IMR-90 (cell line): ENCODE results near the gene RHBDD1. TPM values are rescaled to one million over a fixed set of nuclear protein-coding genes. Genes with fewer than 3 reads are reported as not detected.

Source experiments
- ATAC-seq: fragments of 200-7000 bp; cut with Tn5 transposase; 2 replicates; pipeline ENCODE4 v1.9.1; 2020; ENCODE audit warnings: low read depth, mild to moderate bottlenecking, moderate library complexity
- BruUV-seq: library from RNA; stranded (reverse); fragments of 400-500 nt; replicated peaks from 2 replicates; lab custom pipeline; 2021; lab: Mats Ljungman, UMichigan
- CTCF ChIA-PET: fragments of 300-600 bp; formaldehyde crosslinking; extraction: SDS; loops from one replicate; lab custom pipeline; 2021; ENCODE audit warnings: antibody characterized with exemption; lab: Yijun Ruan, JAX
- POLR2A ChIA-PET: fragments of 300-600 bp; sonication (Branson Sonifier 250); formaldehyde crosslinking; loops from one replicate; lab custom pipeline; 2022; ENCODE audit warnings: antibody characterized with exemption; ENCODE audit not compliant: unreplicated experiment; lab: Charles Lee
- DNase-seq: peaks from one replicate; pipeline ENCODE4 v3.0.0; 2013
- H2AFZ ChIP-seq: replicated peaks from 2 replicates; pipeline ENCODE3; 2013; ENCODE audit warnings: low read length, mild to moderate bottlenecking; ENCODE audit not compliant: poor library complexity
- H2AK5ac ChIP-seq: 2 replicates; pipeline ENCODE4 v1.6.1; 2013; ENCODE audit warnings: low read depth, low read length, inconsistent platforms
- H2AK9ac ChIP-seq: replicated peaks from 2 replicates; pipeline ENCODE3; 2013; ENCODE audit warnings: mild to moderate bottlenecking, low read depth, low read length, moderate library complexity; ENCODE audit not compliant: poor library complexity
- H2BK120ac ChIP-seq: 2 replicates; pipeline ENCODE4 v1.6.1; 2013; ENCODE audit warnings: low read depth, low read length, inconsistent platforms
- H2BK15ac ChIP-seq: 3 replicates; pipeline ENCODE4 v1.6.1; 2013; ENCODE audit warnings: low read depth, low read length, inconsistent platforms
- H2BK20ac ChIP-seq: 2 replicates; pipeline ENCODE4 v1.6.1; 2013; ENCODE audit warnings: low read depth, mild to moderate bottlenecking, inconsistent platforms, low read length, moderate library complexity
- H2BK5ac ChIP-seq: 2 replicates; pipeline ENCODE4 v1.6.1; 2013; ENCODE audit warnings: mild to moderate bottlenecking, low read depth, low read length, inconsistent platforms; ENCODE audit not compliant: poor library complexity, severe bottlenecking
- H3K14ac ChIP-seq: replicated peaks from 2 replicates; pipeline ENCODE4 v1.6.1; 2013; ENCODE audit warnings: low read depth, low read length, inconsistent platforms
- H3K18ac ChIP-seq: 2 replicates; pipeline ENCODE4 v1.6.1; 2013; ENCODE audit warnings: low read depth, low read length, control low read depth
- H3K23ac ChIP-seq: 2 replicates; pipeline ENCODE4 v1.6.1; 2013; ENCODE audit warnings: low read depth, low read length, inconsistent platforms
- H3K27ac ChIP-seq: 2 replicates; pipeline ENCODE4 v1.5.1; 2013; ENCODE audit warnings: mild to moderate bottlenecking, control low read depth, low read length; ENCODE audit not compliant: insufficient read depth
- H3K27me3 ChIP-seq: 2 replicates; pipeline ENCODE4 v1.6.1; 2013; ENCODE audit warnings: low read length; ENCODE audit not compliant: control insufficient read depth, insufficient read depth
- H3K36me3 ChIP-seq: 2 replicates; pipeline ENCODE4 v1.6.1; 2013; ENCODE audit warnings: low read length, mixed read lengths; ENCODE audit not compliant: control insufficient read depth, insufficient read depth
- H3K4ac ChIP-seq: 2 replicates; pipeline ENCODE4 v1.6.1; 2013; ENCODE audit warnings: low read depth, low read length, inconsistent platforms
- H3K4me1 ChIP-seq: 2 replicates; pipeline ENCODE4 v1.6.1; 2013; ENCODE audit warnings: low read length, mixed read lengths; ENCODE audit not compliant: control insufficient read depth, insufficient read depth
- H3K4me2 ChIP-seq: 2 replicates; pipeline ENCODE4 v1.6.1; 2013; ENCODE audit warnings: low read depth, mild to moderate bottlenecking, control low read depth, low read length, moderate library complexity
- H3K4me3 ChIP-seq: 2 replicates; pipeline ENCODE4 v1.5.1; 2013; ENCODE audit warnings: low read depth, mild to moderate bottlenecking, control low read depth, low read length, moderate library complexity; ENCODE audit not compliant: insufficient read depth
- H3K56ac ChIP-seq: 2 replicates; pipeline ENCODE4 v1.6.1; 2013; ENCODE audit warnings: low read length, inconsistent platforms; ENCODE audit not compliant: insufficient read depth; ENCODE audit errors: extremely low read depth
- H3K79me1 ChIP-seq, 2 experiments: 2 replicates each; pipeline ENCODE4 v1.6.1; 2013; ENCODE audit warnings: low read length in 2 of 2, inconsistent platforms in 1 of 2, low read depth in 1 of 2
- H3K9ac ChIP-seq: 2 replicates; pipeline ENCODE4 v1.6.1; 2013; ENCODE audit warnings: low read depth, low read length, control low read depth
- H3K9me1 ChIP-seq: 2 replicates; pipeline ENCODE4 v1.6.1; 2013; ENCODE audit warnings: low read length, inconsistent platforms; ENCODE audit not compliant: insufficient read depth
- H3K9me3 ChIP-seq: 2 replicates; pipeline ENCODE4 v1.6.1; 2013; ENCODE audit warnings: low read length; ENCODE audit not compliant: control insufficient read depth, insufficient read depth
- H4K20me1 ChIP-seq: 2 replicates; pipeline ENCODE4 v1.6.1; 2013; ENCODE audit warnings: low read length, inconsistent platforms; ENCODE audit not compliant: insufficient read depth
- H4K5ac ChIP-seq: 2 replicates; pipeline ENCODE4 v1.6.1; 2013; ENCODE audit warnings: mild to moderate bottlenecking, low read depth, low read length, control low read depth
- H4K8ac ChIP-seq, 2 experiments: 2 replicates each; pipeline ENCODE4 v1.6.1; 2013; ENCODE audit warnings: low read depth in 2 of 2, low read length in 2 of 2, control low read depth in 1 of 2, inconsistent platforms in 1 of 2
- H4K91ac ChIP-seq: 2 replicates; pipeline ENCODE4 v1.6.1; 2013; ENCODE audit warnings: low read depth, low read length, inconsistent platforms; ENCODE audit not compliant: insufficient read depth
- CTCF ChIP-seq: conservative IDR thresholded peaks from 2 replicates; pipeline ENCODE4 v1.5.1; 2012; ENCODE audit warnings: mild to moderate bottlenecking, low read depth, low read length, improper control_type of control experiment
- MAZ ChIP-seq: IDR thresholded peaks from 2 replicates; pipeline ENCODE4 v1.6.1; 2012; ENCODE audit warnings: low read depth, mild to moderate bottlenecking, low read length, improper control_type of control experiment, moderate library complexity, borderline replicate concordance
- MXI1 ChIP-seq: IDR thresholded peaks from 2 replicates; pipeline ENCODE4 v1.6.1; 2012; ENCODE audit warnings: low read depth, mild to moderate bottlenecking, low read length, moderate library complexity, borderline replicate concordance
- RAD21 ChIP-seq: IDR thresholded peaks from 2 replicates; pipeline ENCODE4 v1.6.1; 2012; ENCODE audit warnings: low read length, improper control_type of control experiment
- SMC3 ChIP-seq: fragments of 150-350 bp; IDR thresholded peaks from 2 replicates; pipeline ENCODE4 v1.6.1; 2016; ENCODE audit warnings: low read depth, mild to moderate bottlenecking, antibody characterized with exemption, low read length, moderate library complexity
- WGBS, 2 experiments: methylation state at CpG; one replicate each; pipeline versions ENCODE4 v1.1.5 to v1.1.7; 2013; ENCODE audit warnings: missing lambda C conversion rate in 2 of 2; ENCODE audit not compliant: insufficient read length in 1 of 2; ENCODE audit errors: extremely low coverage in 2 of 2; 5-methylcytosine and 5-hydroxymethylcytosine counted together
- dilution Hi-C: fragments of 300-500 bp; cut with HindIII; formaldehyde crosslinking; loops from one replicate; pipeline ENCODE4 v1.14.3; 2018; ENCODE audit warnings: low sequenced_read_pairs; ENCODE audit not compliant: unreplicated experiment
- in situ Hi-C: fragments of 300-500 bp; cut with MboI; formaldehyde crosslinking; loops from 3 replicates; pipeline ENCODE4 v1.14.3; 2019; ENCODE audit warnings: low sequenced_read_pairs, inconsistent platforms, mixed read lengths
- intact Hi-C: fragments of 100-400 bp; cut with micrococcal nuclease; formaldehyde crosslinking; loops from 2 replicates; pipeline ENCODE4 v1.10.0; 2022
- polyA plus RNA-seq, 3 experiments: library from polyadenylated mRNA; depleted of rRNA; stranded (reverse); fragments of >200 nt; gene quantifications; 2 replicates each; pipeline ENCODE4 v1.2.3, GENCODE V29; 2012; ENCODE audit warnings: low replicate concordance in 1 of 3
- total RNA-seq: library from RNA; depleted of rRNA; stranded (reverse); fragments of >200 nt; gene quantifications from 2 replicates; pipeline ENCODE4 v1.2.3, GENCODE V29; 2012

The RHBDD1 gene
- total and polyA plus RNA-seq, 2 of the 4 experiments (the other 2 are of a cell fraction): 9.7 to 14.0 TPM

- Histone ChIP-seq H3K9me1 (no peaks in the 10 kb centered on the region), H3K56ac (no peak overlapping the region), H3K79me1 (0 out of 4 replicates have a peak, but pooled peaks cover 0 to 9% of the 10 kb centered on the region in 2 experiments), H3K4me3 (no peak overlapping the region), H4K8ac (no peak overlapping the region), H4K5ac (no peak overlapping the region), H3K18ac (no peak overlapping the region), H3K4ac (no peak overlapping the region), H3K9ac (no peak overlapping the region), H2BK120ac (no peak overlapping the region), H3K27me3 (no peaks in the 10 kb centered on the region), H2AK9ac (no peak overlapping the region), H2BK15ac (no peak overlapping the region), H2AFZ (no peak overlapping the region), H2BK20ac (no peak overlapping the region), H3K9me3 (no peaks in the 10 kb centered on the region), H3K27ac (no peak overlapping the region), H3K4me2 (no peak overlapping the region), H4K20me1 (no peaks in the 10 kb centered on the region), H3K36me3 (no peaks in the 10 kb centered on the region; the same call in none of the 2 replicates), H2BK5ac (no peak overlapping the region), H4K91ac (no peak overlapping the region), H3K23ac (no peak overlapping the region), H3K14ac (no peak overlapping the region), H3K4me1 (peaks cover under 1% of the 10 kb centered on the region; the same call in 1 of the 2 replicates), H2AK5ac (no peak overlapping the region)
- intact Hi-C loops (loop anchor here (5.0 kb wide), 1 partner anchor 36 kb away; the partner anchor contains the start of gene RHBDD1), in situ Hi-C loops (no loop called here), dilution Hi-C loops (no loop called here)
- TF ChIP-seq CTCF (peak; percentile 22; the same call in 1 of the 2 replicates), RAD21 (peak; percentile 41), SMC3 (0 out of 2 replicates have a peak, but pooled peaks have one; percentile 8), MAZ (no peak), MXI1 (no peak)
- ChIA-PET CTCF (interaction anchor here (1.1 to 1.3 kb wide), 2 partner anchors 12 to 29 kb away, joined by 3 read pairs; no protein-coding TSS in a partner anchor), POLR2A (no interaction called here)
- ATAC-seq (peak; percentile 71), DNase-seq (peak; percentile 59)
- BruUV-seq: no TSS peak
- no CpG with 5 or more reads among the region's 2 CpGs for WGBS, 2 experiments
These were observed 37.3 kb downstream of the RHBDD1 start for GRCh38 chr2:226873051-226873620.
